Measurements from ENCODE around the gene ARAP1. TPM values are rescaled to one million over a fixed set of nuclear protein-coding genes. Genes with fewer than 3 reads are reported as not detected.

Gene ARAP1
- total RNA-seq, 4 donors from 2014 or later: 53.8 to 126 (median 88.8) TPM

DNA sequence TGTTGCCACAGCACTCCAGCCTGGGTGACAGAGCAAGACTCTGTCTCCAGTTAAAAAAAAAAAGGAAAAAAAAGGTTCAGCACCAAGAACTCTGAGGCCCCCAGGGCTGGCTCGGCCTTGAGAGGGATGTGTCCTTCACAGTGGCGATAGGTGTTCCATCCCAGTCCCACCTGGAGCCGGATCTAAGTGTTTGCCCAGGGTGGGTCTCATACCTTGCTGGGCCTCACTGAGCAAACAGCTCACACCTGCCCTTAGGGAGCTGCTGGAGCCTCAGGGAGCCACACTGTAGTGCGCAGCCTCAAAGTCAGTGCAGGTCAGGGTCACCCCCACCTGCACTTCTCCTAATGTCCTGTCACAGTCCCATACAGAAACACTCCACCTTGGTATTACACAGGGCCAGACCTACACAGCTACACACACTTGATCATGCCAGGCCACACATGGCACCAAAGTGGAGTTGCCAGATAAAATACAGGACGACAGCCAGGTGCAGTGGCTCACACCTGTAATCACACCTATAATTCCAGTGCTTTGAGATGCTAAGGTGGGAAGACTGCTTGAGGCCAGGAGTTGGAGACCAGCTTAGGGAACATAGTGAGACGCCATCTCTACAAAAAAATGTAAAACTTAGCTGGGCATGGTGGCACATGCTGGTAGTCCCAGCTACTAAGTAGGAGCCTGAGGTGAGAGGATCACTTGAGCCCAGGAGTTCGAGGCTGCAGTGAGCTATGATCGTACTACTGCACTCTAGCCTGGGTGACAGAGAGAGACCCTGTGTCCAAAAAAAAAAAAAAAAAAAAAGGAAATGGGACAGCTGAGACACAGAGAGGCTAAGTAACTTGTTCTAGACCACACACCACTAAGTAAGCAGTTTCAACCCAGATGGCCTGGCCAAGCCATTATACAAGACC is 34.4 kb upstream of the ARAP1 start:
- TF ChIP-seq EP300 (IDR thresholded peaks at IDR 0.05) (no peak), CTCF (IDR thresholded peaks at IDR 0.05) (no peak), POLR2AphosphoS5 (IDR thresholded peaks at IDR 0.05) (no peak), POLR2A (IDR thresholded peaks at IDR 0.05) (no peak)
- no peaks in the 10 kb centered on the region for H3K9me3 ChIP-seq
- no peak overlapping the region for H3K4me3 ChIP-seq
- WGBS: 85% methylated on average over 8 of the region's 8 CpGs
- no peaks in the 10 kb centered on the region for H3K36me3 ChIP-seq
- no peaks in the 10 kb centered on the region for H3K27me3 ChIP-seq
- no peak overlapping the region for H3K27ac ChIP-seq
- DNase-seq (ENCODE audit: low spot score in 2 of 2): no peak
- H3K4me1 ChIP-seq: peaks cover 39% of the 10 kb centered on the region

DNA sequence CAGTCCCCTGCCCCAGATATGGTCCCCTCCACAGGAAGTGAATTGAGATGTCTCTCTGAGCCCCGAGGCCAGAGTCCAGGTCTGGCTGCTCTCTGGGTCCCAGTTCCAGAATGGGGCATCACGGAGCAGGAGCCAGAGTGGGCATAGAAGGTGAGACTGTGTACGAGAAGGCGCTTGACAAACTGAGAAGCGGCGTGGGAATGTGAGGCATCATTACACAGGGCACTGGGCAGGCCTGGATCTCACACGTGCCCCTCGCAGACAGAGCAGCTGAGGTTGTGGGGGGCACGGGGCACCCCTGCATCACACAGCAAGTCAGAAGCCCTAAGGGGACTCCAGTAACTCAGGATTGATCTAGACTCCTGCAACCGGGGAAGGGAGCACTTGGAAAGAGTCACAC is 32.5 kb upstream of the ARAP1 start:
- no peaks in the 10 kb centered on the region for H3K36me3 ChIP-seq
- no peaks in the 10 kb centered on the region for H3K27me3 ChIP-seq
- no peak for DNase-seq (ENCODE audit: low spot score in 2 of 2)
- no peak for TF ChIP-seq CTCF (IDR thresholded peaks at IDR 0.05)
- no peak for TF ChIP-seq POLR2A (IDR thresholded peaks at IDR 0.05)
- TF ChIP-seq EP300 (IDR thresholded peaks at IDR 0.05): no peak
- no peak for TF ChIP-seq POLR2AphosphoS5 (IDR thresholded peaks at IDR 0.05)
- peaks cover 44% of the 10 kb centered on the region for H3K4me1 ChIP-seq
- no peak overlapping the region for H3K27ac ChIP-seq
- 85% methylated on average over 8 of the region's 10 CpGs for WGBS
- no peaks in the 10 kb centered on the region for H3K9me3 ChIP-seq
- no peak overlapping the region for H3K4me3 ChIP-seq

- H3K27ac ChIP-seq: no peak overlapping the region
- no peaks in the 10 kb centered on the region for H3K27me3 ChIP-seq
- peaks cover 40% of the 10 kb centered on the region for H3K4me1 ChIP-seq
- H3K9me3 ChIP-seq: no peaks in the 10 kb centered on the region
- WGBS: 100% methylated on average over 1 of the region's 2 CpGs
- no peak for DNase-seq (ENCODE audit: low spot score in 2 of 2)
- TF ChIP-seq EP300 (IDR thresholded peaks at IDR 0.05): no peak
- no peak for TF ChIP-seq POLR2A (IDR thresholded peaks at IDR 0.05)
- TF ChIP-seq POLR2AphosphoS5 (IDR thresholded peaks at IDR 0.05): no peak
- no peak for TF ChIP-seq CTCF (IDR thresholded peaks at IDR 0.05)
- H3K4me3 ChIP-seq: no peak overlapping the region
- H3K36me3 ChIP-seq: no peaks in the 10 kb centered on the region
These were observed 31.1 kb upstream of the ARAP1 start for GRCh38 chr11:72783144-72783905.

- H3K9me3 ChIP-seq: no peaks in the 10 kb centered on the region
- TF ChIP-seq POLR2AphosphoS5 (IDR thresholded peaks at IDR 0.05): no peak
- no peak for TF ChIP-seq EP300 (IDR thresholded peaks at IDR 0.05)
- TF ChIP-seq POLR2A (IDR thresholded peaks at IDR 0.05): no peak
- TF ChIP-seq CTCF (IDR thresholded peaks at IDR 0.05): no peak
- H3K4me1 ChIP-seq: peaks cover 42% of the 10 kb centered on the region
These were observed 30.1 kb upstream of the ARAP1 start for GRCh38 chr11:72782081-72782920.

More at GRCh38 chr11:72782081-72782920, 30.1 kb upstream of the ARAP1 start:
- no peaks in the 10 kb centered on the region for H3K36me3 ChIP-seq
- H3K27me3 ChIP-seq: no peaks in the 10 kb centered on the region
- H3K27ac ChIP-seq: no peak overlapping the region
- no peak for DNase-seq (ENCODE audit: low spot score in 2 of 2)
- whole genome bisulfite sequencing: 26% methylated on average over 13 of the region's 14 CpGs
- H3K4me3 ChIP-seq: peak overlapping the region; percentile 81

All from suprapubic skin (tissue), 4 donors.